Measurements from ENCODE around the gene VSIG4.

GRCh38 chrX:66005830-66006449 is 33.9 kb downstream of the VSIG4 start:
- TF ChIP-seq CTCF (conservative IDR thresholded peaks at IDR 0.05; ENCODE audit: low read length) = no peak
- no peak for TF ChIP-seq EZH2phosphoT487 (IDR thresholded peaks at IDR 0.05; ENCODE audit: borderline replicate concordance)

Data from Loucy (cell line).